ENCODE measurements around the gene CRNN. TPM values are rescaled to one million over a fixed set of nuclear protein-coding genes. Genes with fewer than 3 reads are reported as not detected.

CRNN gene
- total RNA-seq, 1 donor from 2014 or later = 349 TPM

DNA sequence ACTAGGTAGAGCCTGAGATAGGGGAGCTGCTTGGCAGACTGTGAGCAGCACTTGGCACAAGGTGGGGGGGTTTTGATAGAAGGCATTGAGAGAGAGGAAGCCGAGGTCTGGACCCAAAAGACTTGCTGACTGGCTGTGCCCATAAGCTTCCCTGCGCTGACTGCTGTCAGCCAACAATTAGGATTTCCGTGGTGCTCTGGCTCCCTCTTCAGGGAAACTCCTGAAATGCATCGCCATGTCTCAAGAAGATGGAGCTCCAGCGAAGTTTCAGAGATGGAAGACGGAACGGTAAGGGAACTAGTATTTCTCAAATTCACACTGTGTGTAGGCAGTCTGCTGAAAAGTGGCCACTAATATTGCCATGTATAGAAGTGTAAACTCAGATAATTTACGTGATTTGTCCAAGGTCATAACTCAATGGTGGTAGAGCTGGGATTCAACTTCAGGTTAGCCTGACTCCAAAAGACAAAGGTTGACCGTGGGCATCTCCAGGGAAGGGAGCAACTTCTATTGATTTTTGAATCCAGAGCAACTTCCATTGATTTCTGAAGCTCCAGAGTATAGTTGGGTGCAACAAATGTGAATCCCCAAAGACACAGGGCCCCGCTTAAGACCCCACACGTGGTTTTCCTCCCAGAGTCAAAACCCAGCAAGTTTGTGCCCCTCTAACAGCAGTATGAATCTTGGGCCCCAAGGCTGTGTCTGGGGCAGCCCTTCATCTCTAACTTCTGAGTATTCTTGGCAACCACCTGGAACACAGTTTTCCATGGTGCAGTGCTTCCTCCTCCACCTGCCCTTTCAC, 44.5 kb upstream of the CRNN start:
- H3K36me3 ChIP-seq = no peaks in the 10 kb centered on the region
- intact Hi-C loops (cut with DNase I) = no loop called here

DNA sequence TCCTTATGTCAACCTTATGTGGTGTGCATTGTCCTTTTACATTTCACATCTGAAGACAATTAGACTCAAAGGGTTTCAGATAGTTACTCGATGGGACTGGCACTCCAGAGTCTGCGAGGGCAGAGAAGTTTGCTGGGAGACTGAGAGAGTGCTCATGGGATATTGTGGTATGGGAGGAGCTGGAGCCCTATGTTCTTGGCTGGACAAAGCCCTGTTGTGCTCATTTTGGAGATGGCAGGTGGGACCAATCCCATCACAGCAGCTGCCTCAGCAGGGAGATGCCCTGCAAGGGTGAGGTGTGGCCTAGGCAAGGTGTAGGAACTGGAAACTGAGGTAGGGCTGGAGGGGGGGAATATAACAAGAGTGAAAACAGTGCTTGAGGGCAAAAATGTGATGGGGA, 43.5 kb upstream of the CRNN start:
- TF ChIP-seq POLR2AphosphoS5 (IDR thresholded peaks at IDR 0.05; ENCODE audit: insufficient read depth in 1 of 2, low read depth in 1 of 2) (no peak), POLR2A (IDR thresholded peaks at IDR 0.05) (no peak)
- TF ChIP-seq, protein P1, sequence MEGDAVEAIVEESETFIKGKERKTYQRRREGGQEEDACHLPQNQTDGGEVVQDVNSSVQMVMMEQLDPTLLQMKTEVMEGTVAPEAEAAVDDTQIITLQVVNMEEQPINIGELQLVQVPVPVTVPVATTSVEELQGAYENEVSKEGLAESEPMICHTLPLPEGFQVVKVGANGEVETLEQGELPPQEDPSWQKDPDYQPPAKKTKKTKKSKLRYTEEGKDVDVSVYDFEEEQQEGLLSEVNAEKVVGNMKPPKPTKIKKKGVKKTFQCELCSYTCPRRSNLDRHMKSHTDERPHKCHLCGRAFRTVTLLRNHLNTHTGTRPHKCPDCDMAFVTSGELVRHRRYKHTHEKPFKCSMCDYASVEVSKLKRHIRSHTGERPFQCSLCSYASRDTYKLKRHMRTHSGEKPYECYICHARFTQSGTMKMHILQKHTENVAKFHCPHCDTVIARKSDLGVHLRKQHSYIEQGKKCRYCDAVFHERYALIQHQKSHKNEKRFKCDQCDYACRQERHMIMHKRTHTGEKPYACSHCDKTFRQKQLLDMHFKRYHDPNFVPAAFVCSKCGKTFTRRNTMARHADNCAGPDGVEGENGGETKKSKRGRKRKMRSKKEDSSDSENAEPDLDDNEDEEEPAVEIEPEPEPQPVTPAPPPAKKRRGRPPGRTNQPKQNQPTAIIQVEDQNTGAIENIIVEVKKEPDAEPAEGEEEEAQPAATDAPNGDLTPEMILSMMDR (IDR thresholded peaks at IDR 0.05) = no peak
- no peak overlapping the region for H3K27ac ChIP-seq
- intact Hi-C loops (cut with DNase I) = no loop called here
- no peaks in the 10 kb centered on the region for H3K4me1 ChIP-seq
- H3K36me3 ChIP-seq = no peaks in the 10 kb centered on the region
- DNase-seq (ENCODE audit: extremely low spot score in 2 of 2) = peak in 1 of 2 donors; percentile 60
- H3K9me3 ChIP-seq = no peaks in the 10 kb centered on the region
- no peaks in the 10 kb centered on the region for H3K27me3 ChIP-seq
- no peak overlapping the region for H3K4me3 ChIP-seq

More for the DNA sequence above, 44.5 kb upstream of the CRNN start:
- DNase-seq (ENCODE audit: extremely low spot score in 2 of 2) = peak in 1 of 2 donors; percentile 79
- Histone ChIP-seq H3K27me3 (no peaks in the 10 kb centered on the region), H3K4me3 (no peak overlapping the region), H3K4me1 (no peaks in the 10 kb centered on the region), H3K27ac (no peak overlapping the region), H3K9me3 (no peaks in the 10 kb centered on the region)
- TF ChIP-seq POLR2AphosphoS5 (IDR thresholded peaks at IDR 0.05; ENCODE audit: insufficient read depth in 1 of 2, low read depth in 1 of 2) (no peak), POLR2A (IDR thresholded peaks at IDR 0.05) (no peak)
- TF ChIP-seq, protein P1 (IDR thresholded peaks at IDR 0.05) = peak; percentile 43 to 80 (median 72)

DNA sequence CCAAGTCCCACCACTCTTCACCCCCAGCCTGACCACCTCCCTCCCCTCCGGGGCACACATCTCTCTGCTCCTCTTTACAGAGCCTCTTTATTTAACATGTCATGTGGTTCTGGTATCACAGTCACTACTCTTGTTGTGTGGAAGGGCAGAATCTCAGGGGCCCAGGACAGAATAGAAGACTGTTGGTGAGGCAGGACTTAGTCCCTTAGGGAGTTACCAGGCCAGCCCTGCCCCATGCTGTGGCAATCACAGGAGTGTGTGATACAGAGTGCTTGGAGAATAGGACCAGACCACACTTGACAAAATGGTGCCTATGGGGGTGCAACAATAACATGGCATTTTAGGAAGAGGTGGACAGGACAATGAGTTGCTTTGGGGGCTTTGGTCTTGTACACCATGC, 43.0 kb upstream of the CRNN start:
- TF ChIP-seq, protein P1 (IDR thresholded peaks at IDR 0.05) = no peak
- TF ChIP-seq POLR2AphosphoS5 (IDR thresholded peaks at IDR 0.05; ENCODE audit: insufficient read depth in 1 of 2, low read depth in 1 of 2) (no peak), POLR2A (IDR thresholded peaks at IDR 0.05) (no peak)
- Histone ChIP-seq H3K36me3 (no peaks in the 10 kb centered on the region), H3K4me1 (no peaks in the 10 kb centered on the region), H3K27me3 (no peaks in the 10 kb centered on the region), H3K9me3 (no peaks in the 10 kb centered on the region), H3K4me3 (no peak overlapping the region), H3K27ac (no peak overlapping the region)
- intact Hi-C loops (cut with DNase I) = no loop called here
- DNase-seq (ENCODE audit: extremely low spot score in 2 of 2) = peak in 1 of 2 donors; percentile 44

DNA sequence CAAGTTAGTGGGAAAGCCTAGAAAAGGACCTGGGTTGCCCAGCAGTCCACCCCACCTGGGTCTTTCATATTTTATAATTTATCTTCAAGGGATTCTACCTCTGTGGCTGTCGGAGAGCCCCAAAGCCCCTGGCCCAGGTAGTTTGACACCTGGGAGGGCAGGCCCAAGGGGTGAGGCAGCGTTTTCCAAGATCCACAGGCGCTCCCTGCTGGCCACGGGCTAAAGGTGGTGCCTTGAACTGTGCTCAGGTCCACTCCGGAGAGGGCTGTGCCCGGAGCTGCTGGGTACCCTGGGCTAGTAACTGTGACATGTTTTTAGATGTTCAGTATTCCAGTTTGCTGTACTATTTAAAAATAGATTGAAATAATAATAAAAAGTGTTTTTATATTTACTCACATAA, 37.2 kb upstream of the CRNN start:
- TF ChIP-seq POLR2AphosphoS5 (IDR thresholded peaks at IDR 0.05; ENCODE audit: insufficient read depth in 1 of 2, low read depth in 1 of 2) = no peak
- Histone ChIP-seq H3K27ac (no peak overlapping the region), H3K4me3 (no peak overlapping the region), H3K27me3 (no peaks in the 10 kb centered on the region), H3K9me3 (no peaks in the 10 kb centered on the region), H3K36me3 (no peaks in the 10 kb centered on the region), H3K4me1 (peaks cover 6% of the 10 kb centered on the region)
- peak in 1 of 2 donors; percentile 60 for DNase-seq (ENCODE audit: extremely low spot score in 2 of 2)
- intact Hi-C loops (cut with DNase I) = no loop called here

DNA sequence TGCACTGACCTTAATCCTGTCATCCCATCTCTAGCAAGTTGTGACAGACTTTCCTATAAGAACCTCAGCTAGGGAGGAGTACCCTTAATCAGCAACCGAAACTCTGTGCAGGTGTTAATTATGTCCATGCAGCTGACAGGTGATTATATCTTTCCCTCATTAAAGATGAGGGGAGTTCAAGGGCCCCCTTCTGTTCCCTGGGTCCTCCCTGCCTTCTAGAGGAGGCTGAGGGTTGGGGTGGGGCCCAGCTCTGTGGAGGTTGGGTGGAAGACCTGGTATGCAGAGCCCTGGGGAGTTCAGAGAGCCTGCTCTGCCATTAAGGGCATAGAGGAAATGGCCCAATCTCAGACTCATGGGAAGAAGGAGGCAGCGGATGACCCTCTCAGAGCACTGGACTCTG, 35.6 kb upstream of the CRNN start:
- Histone ChIP-seq H3K4me3 (no peak overlapping the region), H3K4me1 (peaks cover 6% of the 10 kb centered on the region), H3K27me3 (no peaks in the 10 kb centered on the region), H3K27ac (no peak overlapping the region), H3K9me3 (no peaks in the 10 kb centered on the region), H3K36me3 (no peaks in the 10 kb centered on the region)
- no peak for TF ChIP-seq POLR2A (IDR thresholded peaks at IDR 0.05)
- TF ChIP-seq, protein P1 (IDR thresholded peaks at IDR 0.05) = no peak
- no peak for TF ChIP-seq POLR2AphosphoS5 (IDR thresholded peaks at IDR 0.05; ENCODE audit: insufficient read depth in 1 of 2, low read depth in 1 of 2)
- intact Hi-C loops (cut with DNase I) = no loop called here
- DNase-seq (ENCODE audit: extremely low spot score in 2 of 2) = peak in 1 of 2 donors; percentile 64

All from vagina (tissue), 2 donors.